Pancreas (tissue), 10 donors: ENCODE results near the gene ATF7IP2. TPM values are rescaled to one million over a fixed set of nuclear protein-coding genes. Genes with fewer than 3 reads are reported as not detected.
"Not testable (repeated sequence)": the region's sequence is repeated elsewhere in the genome, so short reads cannot be mapped to it uniquely, and the experiment has no call there.

Experiments used
- ATAC-seq, 4 donors: fragments of 200-7000 bp; cut with Tn5 transposase; one replicate each; pipeline versions ENCODE4 v1.8.0 to v1.9.1; 2020; ENCODE audit warnings: mild to moderate bottlenecking in 4 of 4, moderate library complexity in 4 of 4
- DNase-seq, 6 donors: peaks; one replicate each; pipeline ENCODE4 v3.0.0-alpha.2; 2020
- FAIRE-seq: peaks from 2 replicates; lab custom pipeline; 2012; peaks lifted over from hg19 to GRCh38; lab: Jason Lieb, UNC
- H3K27ac ChIP-seq, 4 donors: fragments of 200-600 bp; sonication (generic); 1 replicate in 3 of 4; 2 replicates in 1 of 4; pipeline versions ENCODE4 v1.5.0 to v1.8.0; 2020
- H3K27me3 ChIP-seq, 4 donors: fragments of 200-600 bp; one replicate each; pipeline ENCODE4 v1.8.0; 2021
- H3K36me3 ChIP-seq, 3 donors: fragments of 200-600 bp; sonication (generic) in 1 of 3; one replicate each; pipeline versions ENCODE4 v1.5.0 to v1.8.0; 2020 to 2021
- H3K4me1 ChIP-seq, 3 donors: fragments of 200-600 bp; one replicate each; pipeline ENCODE4 v1.8.0; 2021
- H3K4me3 ChIP-seq, 4 donors: fragments of 200-600 bp; sonication (generic) in 2 of 4; one replicate each; pipeline versions ENCODE4 v1.5.0 to v1.8.0; 2020 to 2021
- H3K9me3 ChIP-seq, 4 donors: fragments of 200-600 bp; one replicate each; pipeline ENCODE4 v1.8.0; 2021
- WGBS, 2 donors: extraction: QIAGEN DNeasy Blood & Tissue Kit; methylation state at CpG; one replicate each; pipeline ENCODE4 v1.1.7; 2013; 5-methylcytosine and 5-hydroxymethylcytosine counted together
- intact Hi-C, 3 donors: fragments of 100-400 bp; cut with DNase I; formaldehyde crosslinking; loops; one replicate each; pipeline versions ENCODE4 v1.11.1 to v1.14.2; 2022
- polyA plus RNA-seq, 2 donors: library from polyadenylated mRNA; stranded (reverse); fragments of 200-250 nt; gene quantifications; one replicate each; pipeline ENCODE4 v1.2.3, GENCODE V29; 2013
- total RNA-seq, 6 donors: library from RNA; stranded (reverse); fragmentation: NEBNext Ultra II Directional in 4 of 6; extraction: Animal tissue kit (Norgen Biotek cat#: 25700) in 4 of 6; gene quantifications; one replicate each; pipeline versions ENCODE4 v1.2.1 to v1.2.4, GENCODE V29; 2021 to 2023
- TF ChIP-seq, protein P1 (sequence below), 4 donors: fragments of 200-600 bp; sonication (generic) in 3 of 4; IDR thresholded peaks; one replicate each; pipeline versions ENCODE4 v1.5.0 to v1.8.0; 2021; ENCODE audit warnings: antibody characterized with exemption in 4 of 4
- donor health status: healthy with polysubstance abuse.
- donor health status: DM: no; HTN: no; CAD: no; lungs with moderate emphysema.
- donor health status: DM: no; HTN: no; CAD: no.
- donor health status: control.
- donor health status: control.
- donor health status: Bipolar disorder and iron deficiency.
- donor health status: DM: yes; HTN: yes; CAD: no.
- donor health status: DM: no; HTN: no; CAD: no.
- donor health status: DM: no; HTN: no; CAD: no.
- donor health status: DM: yes; HTN: yes; CAD: no.

ATF7IP2 gene
- total and polyA plus RNA-seq, 8 donors = 11.0 to 37.4 (median 16.6) TPM

- intact Hi-C loops = no loop called here
- ATAC-seq = no peak
- no peaks in the 10 kb centered on the region for H3K27me3 ChIP-seq
- peaks cover 0 to 5% (median 0%) of the 10 kb centered on the region in 3 donors for H3K36me3 ChIP-seq
- WGBS, 2 donors = 98% methylated on average over 6 of the region's 6 CpGs
- DNase-seq = no peak
- H3K4me1 ChIP-seq = no peaks in the 10 kb centered on the region
- H3K27ac ChIP-seq = no peak overlapping the region
- TF ChIP-seq, protein P1, sequence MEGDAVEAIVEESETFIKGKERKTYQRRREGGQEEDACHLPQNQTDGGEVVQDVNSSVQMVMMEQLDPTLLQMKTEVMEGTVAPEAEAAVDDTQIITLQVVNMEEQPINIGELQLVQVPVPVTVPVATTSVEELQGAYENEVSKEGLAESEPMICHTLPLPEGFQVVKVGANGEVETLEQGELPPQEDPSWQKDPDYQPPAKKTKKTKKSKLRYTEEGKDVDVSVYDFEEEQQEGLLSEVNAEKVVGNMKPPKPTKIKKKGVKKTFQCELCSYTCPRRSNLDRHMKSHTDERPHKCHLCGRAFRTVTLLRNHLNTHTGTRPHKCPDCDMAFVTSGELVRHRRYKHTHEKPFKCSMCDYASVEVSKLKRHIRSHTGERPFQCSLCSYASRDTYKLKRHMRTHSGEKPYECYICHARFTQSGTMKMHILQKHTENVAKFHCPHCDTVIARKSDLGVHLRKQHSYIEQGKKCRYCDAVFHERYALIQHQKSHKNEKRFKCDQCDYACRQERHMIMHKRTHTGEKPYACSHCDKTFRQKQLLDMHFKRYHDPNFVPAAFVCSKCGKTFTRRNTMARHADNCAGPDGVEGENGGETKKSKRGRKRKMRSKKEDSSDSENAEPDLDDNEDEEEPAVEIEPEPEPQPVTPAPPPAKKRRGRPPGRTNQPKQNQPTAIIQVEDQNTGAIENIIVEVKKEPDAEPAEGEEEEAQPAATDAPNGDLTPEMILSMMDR (IDR thresholded peaks at IDR 0.05) = no peak
- FAIRE-seq = no peak
- H3K9me3 ChIP-seq = no peaks in the 10 kb centered on the region
- no peak overlapping the region for H3K4me3 ChIP-seq
Measured at GRCh38 chr16:10453159-10453510, 67.3 kb downstream of the ATF7IP2 start.

- 98 to 99% methylated on average over 2 of the region's 2 CpGs for WGBS, 2 donors
- Histone ChIP-seq H3K27me3 (no peaks in the 10 kb centered on the region), H3K9me3 (no peaks in the 10 kb centered on the region), H3K36me3 (peaks cover 0 to 7% (median 0%) of the 10 kb centered on the region in 3 donors), H3K4me3 (no peak overlapping the region), H3K27ac (no peak overlapping the region), H3K4me1 (no peaks in the 10 kb centered on the region)
- no peak for DNase-seq
- no peak for ATAC-seq
- TF ChIP-seq, protein P1 (IDR thresholded peaks at IDR 0.05) = no peak
- no peak for FAIRE-seq
- intact Hi-C loops = no loop called here
Measured at GRCh38 chr16:10465821-10466220, 80.0 kb downstream of the ATF7IP2 start.

- TF ChIP-seq, protein P1 (IDR thresholded peaks at IDR 0.05) = no peak
- DNase-seq = no peak
- intact Hi-C loops = no loop called here
- ATAC-seq = no peak
- no peak overlapping the region for H3K4me3 ChIP-seq
- H3K9me3 ChIP-seq = no peaks in the 10 kb centered on the region
- 99% methylated on average over 2 of the region's 2 CpGs for WGBS, 2 donors
- no peaks in the 10 kb centered on the region for H3K27me3 ChIP-seq
- no peak overlapping the region for H3K27ac ChIP-seq
- no peaks in the 10 kb centered on the region for H3K4me1 ChIP-seq
- H3K36me3 ChIP-seq = peaks cover 0 to 7% (median 0%) of the 10 kb centered on the region in 3 donors
- FAIRE-seq = no peak
Measured at GRCh38 chr16:10466313-10466712, 80.5 kb downstream of the ATF7IP2 start.

DNA sequence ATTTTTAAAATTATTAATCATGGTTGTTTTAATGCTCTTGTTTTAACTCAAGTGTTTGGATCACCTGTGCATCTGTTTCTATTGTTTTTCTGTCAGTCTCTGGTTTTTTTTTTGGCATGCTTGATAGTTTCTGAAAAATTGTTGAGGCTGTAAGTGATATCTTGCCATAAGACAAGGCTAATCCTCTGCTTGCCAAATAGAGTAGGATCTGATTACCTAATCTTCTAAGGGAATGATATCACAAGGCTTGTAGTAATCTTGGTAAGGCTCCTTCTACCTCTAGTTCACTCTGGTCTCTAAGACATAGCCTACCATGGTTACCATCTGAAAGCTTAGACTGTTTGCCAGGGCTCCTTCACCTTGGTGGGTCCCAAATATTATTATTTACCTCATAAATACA is 81.0 kb downstream of the ATF7IP2 start:
- TF ChIP-seq, protein P1 (IDR thresholded peaks at IDR 0.05) = no peak
- ATAC-seq = no peak
- intact Hi-C loops = no loop called here

GRCh38 chr16:10476636-10477035 is 90.8 kb downstream of the ATF7IP2 start:
- H3K4me3 ChIP-seq, H3K9me3 ChIP-seq, H3K27me3 ChIP-seq, intact Hi-C loops, DNase-seq, FAIRE-seq, H3K27ac ChIP-seq, H3K4me1 ChIP-seq, H3K36me3 ChIP-seq, ATAC-seq: not testable (repeated sequence)
- 96 to 98% methylated on average over 1 of the region's 1 CpG for WGBS, 2 donors

More for the DNA sequence above, 81.0 kb downstream of the ATF7IP2 start:
- FAIRE-seq = no peak
- no peak for DNase-seq
- H3K27me3 ChIP-seq = no peaks in the 10 kb centered on the region
- no peaks in the 10 kb centered on the region for H3K4me1 ChIP-seq
- peaks cover 0 to 7% (median 0%) of the 10 kb centered on the region in 3 donors for H3K36me3 ChIP-seq
- H3K9me3 ChIP-seq = no peaks in the 10 kb centered on the region
- no peak overlapping the region for H3K27ac ChIP-seq
- H3K4me3 ChIP-seq = no peak overlapping the region
